Measurements from ENCODE around the gene SCIMP.

SCIMP gene

GRCh38 chr17:5209396-5209795 lies 25.3 kb downstream of the SCIMP start:
- Histone ChIP-seq H3K4me2 (ENCODE audit: low read length, poor library complexity, severe bottlenecking) (no peak overlapping the region), H3K23ac (ENCODE audit: low read length in 2 of 2) (no peak overlapping the region), H2AK5ac (ENCODE audit: low read length, severe bottlenecking) (no peak overlapping the region), H3K4me1 (ENCODE audit: control insufficient read depth, insufficient read depth, low read depth, low read length) (no peaks in the 10 kb centered on the region), H3K4ac (ENCODE audit: low read depth in 1 of 2, low read length in 2 of 2) (no peak overlapping the region), H4K91ac (ENCODE audit: low read length) (no peak overlapping the region), H3K27me3 (ENCODE audit: control insufficient read depth in 1 of 2, insufficient read depth in 1 of 2, low read length in 2 of 2) (no peaks in the 10 kb centered on the region), H3K4me3 (ENCODE audit: insufficient read depth in 1 of 2, low read depth in 1 of 2, low read length in 2 of 2) (no peak overlapping the region), H3K14ac (ENCODE audit: low read length in 2 of 2) (no peak overlapping the region), H3K79me1 (replicated peaks; ENCODE audit: low read length, poor library complexity, severe bottlenecking) (peaks cover 10% of the 10 kb centered on the region), H2BK120ac (ENCODE audit: low read depth, low read length) (no peak overlapping the region), H3K27ac (ENCODE audit: low read length, poor library complexity, severe bottlenecking) (no peak overlapping the region), H2BK15ac (ENCODE audit: low read depth, poor library complexity, severe bottlenecking) (no peak overlapping the region), H3K36me3 (ENCODE audit: control insufficient read depth in 1 of 2, insufficient read depth in 2 of 2, low read depth in 1 of 2, low read length in 2 of 2) (peaks cover 3 to 9% of the 10 kb centered on the region in 2 experiments), H3K9me3 (ENCODE audit: control insufficient read depth, low read length) (no peaks in the 10 kb centered on the region), H2AFZ (ENCODE audit: low read depth, low read length) (no peak overlapping the region), H4K8ac (ENCODE audit: low read length) (no peak overlapping the region), H3K9ac (ENCODE audit: low read length) (peak overlapping the region; percentile 37), H2BK12ac (ENCODE audit: low read length in 2 of 2) (no peak overlapping the region), H2BK5ac (ENCODE audit: low read depth, low read length, poor library complexity, severe bottlenecking) (no peak overlapping the region), H3K18ac (ENCODE audit: low read depth in 1 of 2, low read length in 2 of 2) (no peak overlapping the region)
- WGBS, result 96% methylated on average over 3 of the region's 3 CpGs
- peak; percentile 7 for DNase-seq

GRCh38 chr17:5203908-5204294 lies 30.8 kb downstream of the SCIMP start:
- peak overlapping the region in 1 of 2 experiments; percentile 40 for H3K4me3 ChIP-seq (ENCODE audit: insufficient read depth in 1 of 2, low read depth in 1 of 2, low read length in 2 of 2)
- no peak overlapping the region for H2AK5ac ChIP-seq (ENCODE audit: low read length, severe bottlenecking)
- H3K14ac ChIP-seq (ENCODE audit: low read length in 2 of 2), result no peak overlapping the region
- no peak overlapping the region for H2BK12ac ChIP-seq (ENCODE audit: low read length in 2 of 2)
- peaks cover 0 to 5% of the 10 kb centered on the region in 2 experiments for H3K36me3 ChIP-seq (ENCODE audit: control insufficient read depth in 1 of 2, insufficient read depth in 2 of 2, low read depth in 1 of 2, low read length in 2 of 2)
- H3K23ac ChIP-seq (ENCODE audit: low read length in 2 of 2), result no peak overlapping the region
- H2BK120ac ChIP-seq (ENCODE audit: low read depth, low read length), result no peak overlapping the region
- no peak overlapping the region for H2BK5ac ChIP-seq (ENCODE audit: low read depth, low read length, poor library complexity, severe bottlenecking)
- H3K4ac ChIP-seq (ENCODE audit: low read depth in 1 of 2, low read length in 2 of 2), result no peak overlapping the region
- H3K4me2 ChIP-seq (ENCODE audit: low read length, poor library complexity, severe bottlenecking), result no peak overlapping the region
- H3K4me1 ChIP-seq (ENCODE audit: control insufficient read depth, insufficient read depth, low read depth, low read length), result peaks cover 2% of the 10 kb centered on the region
- no peak overlapping the region for H3K18ac ChIP-seq (ENCODE audit: low read depth in 1 of 2, low read length in 2 of 2)
- no peaks in the 10 kb centered on the region for H3K27me3 ChIP-seq (ENCODE audit: control insufficient read depth in 1 of 2, insufficient read depth in 1 of 2, low read length in 2 of 2)
- no peak overlapping the region for H3K9ac ChIP-seq (ENCODE audit: low read length)
- H4K91ac ChIP-seq (ENCODE audit: low read length), result no peak overlapping the region
- H2BK15ac ChIP-seq (ENCODE audit: low read depth, poor library complexity, severe bottlenecking), result no peak overlapping the region
- WGBS, result 95% methylated on average over 1 of the region's 1 CpG
- H3K9me3 ChIP-seq (ENCODE audit: control insufficient read depth, low read length), result no peaks in the 10 kb centered on the region
- H3K79me1 ChIP-seq (replicated peaks; ENCODE audit: low read length, poor library complexity, severe bottlenecking), result peaks cover 14% of the 10 kb centered on the region
- no peak overlapping the region for H3K27ac ChIP-seq (ENCODE audit: low read length, poor library complexity, severe bottlenecking)
- DNase-seq, result peak; percentile 7
- H2AFZ ChIP-seq (ENCODE audit: low read depth, low read length), result no peak overlapping the region
- H4K8ac ChIP-seq (ENCODE audit: low read length), result no peak overlapping the region

GRCh38 chr17:5203178-5203907 lies 31.3 kb downstream of the SCIMP start:
- no peak for DNase-seq
- Histone ChIP-seq H3K27me3 (ENCODE audit: control insufficient read depth in 1 of 2, insufficient read depth in 1 of 2, low read length in 2 of 2) (no peaks in the 10 kb centered on the region), H2BK5ac (ENCODE audit: low read depth, low read length, poor library complexity, severe bottlenecking) (no peak overlapping the region), H2BK120ac (ENCODE audit: low read depth, low read length) (no peak overlapping the region), H2AFZ (ENCODE audit: low read depth, low read length) (no peak overlapping the region), H3K4me3 (ENCODE audit: insufficient read depth in 1 of 2, low read depth in 1 of 2, low read length in 2 of 2) (peak overlapping the region in 1 of 2 experiments; percentile 40), H3K4me2 (ENCODE audit: low read length, poor library complexity, severe bottlenecking) (no peak overlapping the region), H3K27ac (ENCODE audit: low read length, poor library complexity, severe bottlenecking) (no peak overlapping the region), H4K91ac (ENCODE audit: low read length) (no peak overlapping the region), H3K36me3 (ENCODE audit: control insufficient read depth in 1 of 2, insufficient read depth in 2 of 2, low read depth in 1 of 2, low read length in 2 of 2) (peaks cover 0 to 5% of the 10 kb centered on the region in 2 experiments), H3K4ac (ENCODE audit: low read depth in 1 of 2, low read length in 2 of 2) (no peak overlapping the region), H3K9ac (ENCODE audit: low read length) (no peak overlapping the region), H3K18ac (ENCODE audit: low read depth in 1 of 2, low read length in 2 of 2) (no peak overlapping the region), H3K79me1 (replicated peaks; ENCODE audit: low read length, poor library complexity, severe bottlenecking) (peaks cover 16% of the 10 kb centered on the region), H3K9me3 (ENCODE audit: control insufficient read depth, low read length) (no peaks in the 10 kb centered on the region), H3K4me1 (ENCODE audit: control insufficient read depth, insufficient read depth, low read depth, low read length) (peaks cover 2% of the 10 kb centered on the region), H3K14ac (ENCODE audit: low read length in 2 of 2) (no peak overlapping the region), H4K8ac (ENCODE audit: low read length) (no peak overlapping the region), H2BK12ac (ENCODE audit: low read length in 2 of 2) (no peak overlapping the region), H2BK15ac (ENCODE audit: low read depth, poor library complexity, severe bottlenecking) (no peak overlapping the region), H3K23ac (ENCODE audit: low read length in 2 of 2) (no peak overlapping the region), H2AK5ac (ENCODE audit: low read length, severe bottlenecking) (no peak overlapping the region)
- 92% methylated on average over 13 of the region's 14 CpGs for WGBS

GRCh38 chr17:5201011-5201410 lies 33.6 kb downstream of the SCIMP start:
- Histone ChIP-seq H3K18ac (ENCODE audit: low read depth in 1 of 2, low read length in 2 of 2) (no peak overlapping the region), H3K27me3 (ENCODE audit: control insufficient read depth in 1 of 2, insufficient read depth in 1 of 2, low read length in 2 of 2) (no peaks in the 10 kb centered on the region), H2AFZ (ENCODE audit: low read depth, low read length) (no peak overlapping the region), H2BK12ac (ENCODE audit: low read length in 2 of 2) (no peak overlapping the region), H3K36me3 (ENCODE audit: control insufficient read depth in 1 of 2, insufficient read depth in 2 of 2, low read depth in 1 of 2, low read length in 2 of 2) (peaks cover under 1 to 5% of the 10 kb centered on the region in 2 experiments), H3K9ac (ENCODE audit: low read length) (no peak overlapping the region), H3K27ac (ENCODE audit: low read length, poor library complexity, severe bottlenecking) (no peak overlapping the region), H3K4ac (ENCODE audit: low read depth in 1 of 2, low read length in 2 of 2) (no peak overlapping the region), H2AK5ac (ENCODE audit: low read length, severe bottlenecking) (no peak overlapping the region), H3K14ac (ENCODE audit: low read length in 2 of 2) (no peak overlapping the region), H2BK5ac (ENCODE audit: low read depth, low read length, poor library complexity, severe bottlenecking) (no peak overlapping the region), H3K4me2 (ENCODE audit: low read length, poor library complexity, severe bottlenecking) (no peak overlapping the region), H3K4me3 (ENCODE audit: insufficient read depth in 1 of 2, low read depth in 1 of 2, low read length in 2 of 2) (no peak overlapping the region), H3K23ac (ENCODE audit: low read length in 2 of 2) (no peak overlapping the region), H4K91ac (ENCODE audit: low read length) (no peak overlapping the region), H3K9me3 (ENCODE audit: control insufficient read depth, low read length) (no peaks in the 10 kb centered on the region), H2BK15ac (ENCODE audit: low read depth, poor library complexity, severe bottlenecking) (no peak overlapping the region), H3K79me1 (replicated peaks; ENCODE audit: low read length, poor library complexity, severe bottlenecking) (peaks cover 13% of the 10 kb centered on the region), H4K8ac (ENCODE audit: low read length) (no peak overlapping the region), H3K4me1 (ENCODE audit: control insufficient read depth, insufficient read depth, low read depth, low read length) (peaks cover 2% of the 10 kb centered on the region), H2BK120ac (ENCODE audit: low read depth, low read length) (no peak overlapping the region)
- 92% methylated on average over 6 of the region's 8 CpGs for WGBS
- no peak for DNase-seq

All from mesenchymal stem cell (in vitro differentiated cells and primary cell).